Measurements from ENCODE around the gene TXNDC11. TPM values are rescaled to one million over a fixed set of nuclear protein-coding genes. Genes with fewer than 3 reads are reported as not detected.

The TXNDC11 gene
- total and polyA plus RNA-seq, 9 of the 15 experiments (the other 6 are each of a cell fraction or from before 2014, with no cell fraction given): 0.66 to 32.6 (median 26.2) TPM

GRCh38 chr16:11734025-11734652 lies 8.5 kb downstream of the TXNDC11 start (continued):
- no peak for TF ChIP-seq THAP7 (CRISPR knock-in tag; IDR thresholded peaks at IDR 0.05)
- no peak for TF ChIP-seq RBFOX2 (IDR thresholded peaks at IDR 0.05; ENCODE audit: low read depth, low read length)
- TF ChIP-seq ELK3 (CRISPR knock-in tag; IDR thresholded peaks at IDR 0.05): no peak
- peak; percentile 98 for TF ChIP-seq MEF2D (tag; conservative IDR thresholded peaks at IDR 0.05; ENCODE audit: low read depth)
- no peak for TF ChIP-seq ETS1 (conservative IDR thresholded peaks at IDR 0.05; ENCODE audit: control insufficient read depth, low read depth, low read length)

- Histone ChIP-seq H3K36me3 (ENCODE audit: control insufficient read depth, insufficient read depth, low read length) (peaks cover 92% of the 10 kb centered on the region), H3K9me3 (replicated peaks; ENCODE audit: control insufficient read depth, insufficient read depth, low read depth, low read length) (no peaks in the 10 kb centered on the region), H3K9ac (ENCODE audit: insufficient read depth in 1 of 2, low read depth in 2 of 2, low read length in 2 of 2) (no peak overlapping the region), H3K27me3 (ENCODE audit: control insufficient read depth in 2 of 2, insufficient read depth in 2 of 2, low read length in 2 of 2) (no peaks in the 10 kb centered on the region), H3K4me3 (no peak overlapping the region), H3K4me1 (replicated peaks in 1 of 2; ENCODE audit: control insufficient read depth in 2 of 2, insufficient read depth in 2 of 2, low read length in 2 of 2) (peaks cover 0 to 14% of the 10 kb centered on the region in 2 experiments; a peak in 3 of 5 replicates), H3K79me2 (ENCODE audit: control insufficient read depth, insufficient read depth, low read length) (peaks cover 9% of the 10 kb centered on the region; the same call in 2 of the 3 replicates), H3K4me2 (ENCODE audit: insufficient read depth, low read length) (no peak overlapping the region), H2AFZ (ENCODE audit: low read depth, low read length) (no peak overlapping the region), H3K27ac (ENCODE audit: extremely low read depth, low read depth, low read length) (no peak overlapping the region), H3K9me1 (ENCODE audit: control insufficient read depth, insufficient read depth, low read length) (no peaks in the 10 kb centered on the region), H4K20me1 (replicated peaks; ENCODE audit: control insufficient read depth, insufficient read depth, low read length) (peaks cover 9% of the 10 kb centered on the region)
- in situ Hi-C loops (cut with MboI): no loop called here
- ChIA-PET CTCF (ENCODE audit: low intra/inter-chr PET ratio) (no interaction called here), POLR2A (interaction anchor here (1.2 to 2.3 kb wide), 3 partner anchors 10 to 12 kb away, joined by 5 to 16 read pairs (median 10); partner anchors contain the start of gene TXNDC11)
- DNase-seq (ENCODE audit: extremely low read depth in 1 of 4, low spot score in 3 of 4) (no peak), FAIRE-seq (no peak), ATAC-seq (no peak)
- intact Hi-C loops (cut with micrococcal nuclease): no loop called here
- WGBS (ENCODE audit: insufficient coverage, low coverage, missing lambda C conversion rate): 83% methylated on average over 3 of the region's 3 CpGs
- no TSS peak for BruUV-seq (replicated peaks)
- TF ChIP-seq MECOM (CRISPR knock-in tag; IDR thresholded peaks at IDR 0.05) (no peak), NBN (IDR thresholded peaks at IDR 0.05; ENCODE audit: low read depth) (no peak), SRSF1 (IDR thresholded peaks at IDR 0.05; ENCODE audit: low read depth, low read length) (no peak), TCF15 (CRISPR knock-in tag; IDR thresholded peaks at IDR 0.05) (no peak), ZNF77 (CRISPR knock-in tag; IDR thresholded peaks at IDR 0.05) (no peak), CUX1 (CRISPR knock-in tag; IDR thresholded peaks at IDR 0.05) (no peak), DACH1 (IDR thresholded peaks at IDR 0.05; ENCODE audit: partially characterized antibody) (no peak)
Measured at GRCh38 chr16:11731222-11731621, 11.4 kb downstream of the TXNDC11 start.
